H1 (cell line): Measurements from ENCODE around the gene SEMA6A. TPM values are rescaled to one million over a fixed set of nuclear protein-coding genes. Genes with fewer than 3 reads are reported as not detected.

Experiments
- NRF1 ChIP-seq: IDR thresholded peaks from 2 replicates; pipeline ENCODE4 v1.6.1; 2011; ENCODE audit warnings: mild to moderate bottlenecking, low read depth, low read length, improper control_type of control experiment
- POU5F1 ChIP-seq: IDR thresholded peaks from 2 replicates; pipeline ENCODE4 v1.6.1; 2011; ENCODE audit warnings: low read depth, mild to moderate bottlenecking, low read length, moderate library complexity
- RBBP5 ChIP-seq: IDR thresholded peaks from 2 replicates; pipeline ENCODE4 v1.7.1; 2012; ENCODE audit warnings: low read depth, mild to moderate bottlenecking, inconsistent platforms, low read length, moderate library complexity, borderline replicate concordance
- RNF2 ChIP-seq: fragments of 200-900, 300-1000 bp; sonication (generic); IDR thresholded peaks from 2 replicates; pipeline ENCODE4 v1.7.1; 2016; ENCODE audit warnings: borderline replicate concordance, low read depth, mild to moderate bottlenecking, antibody characterized with exemption, low read length; ENCODE audit not compliant: poor library complexity, severe bottlenecking; ENCODE audit errors: missing control alignments
- SIRT6 ChIP-seq: IDR thresholded peaks from one replicate; pipeline ENCODE4 v1.7.1; 2012; ENCODE audit warnings: low read length, inconsistent platforms
- TAF7 ChIP-seq: optimal IDR thresholded peaks from 2 replicates; pipeline ENCODE3; 2011; ENCODE audit warnings: low read depth, mild to moderate bottlenecking, inconsistent platforms, low read length, moderate library complexity, borderline replicate concordance
- ZNF274 ChIP-seq: IDR thresholded peaks from 2 replicates; pipeline ENCODE4 v1.7.0; 2012; ENCODE audit warnings: low read length, borderline replicate concordance; ENCODE audit errors: extremely low read depth
- polyA plus RNA-seq, 7 experiments: library from polyadenylated mRNA; depleted of rRNA in 3 of 7; stranded (reverse) in 5 of 7; unstranded in 2 of 7; fragments of >200 nt in 5 of 7; fragments of 200-250 nt in 2 of 7; gene quantifications; 1 replicate in 5 of 7; 2 replicates in 1 of 7; 4 replicates in 1 of 7; pipeline versions ENCODE4 v1.2.1 to v1.2.3, GENCODE V29; 2011 to 2013; ENCODE audit warnings: missing spikeins in 2 of 7, mixed read lengths in 2 of 7
- total RNA-seq: library from RNA; stranded (reverse); fragmentation: NEBNext Ultra II Directional; extraction: Animal tissue kit (Norgen Biotek cat#: 25700); gene quantifications from 2 replicates; pipeline ENCODE4 v1.2.1, GENCODE V29; 2021

Gene SEMA6A
- total and polyA plus RNA-seq, 2 of the 8 experiments (the other 6 are each of a cell fraction or from before 2014, with no cell fraction given): 78.3 to 277 TPM

DNA sequence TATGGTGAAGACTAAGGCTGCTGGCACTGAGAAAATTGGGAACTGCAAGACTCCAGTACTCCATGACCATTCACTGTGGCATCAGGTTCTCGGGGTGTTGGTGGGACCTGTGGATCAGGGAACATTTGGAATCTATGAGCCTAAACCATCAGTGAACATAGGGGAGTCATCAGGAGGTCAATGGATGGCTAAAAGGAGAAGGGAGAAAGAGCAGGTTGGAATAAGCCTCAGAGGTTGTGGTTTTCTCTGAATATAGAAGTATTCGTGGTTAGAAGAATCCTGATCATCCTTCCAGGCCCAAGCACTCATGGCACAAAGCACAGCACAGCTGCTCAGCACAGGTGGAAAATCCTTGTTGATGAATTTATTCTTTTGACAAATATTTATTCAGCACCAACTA is 156.6 kb downstream of the SEMA6A start (continued):
- TF ChIP-seq NRF1: no peak
- TF ChIP-seq SIRT6: no peak
- TF ChIP-seq RNF2: no peak
- no peak for TF ChIP-seq RBBP5
- TF ChIP-seq POU5F1: no peak
- TF ChIP-seq TAF7: no peak
- TF ChIP-seq ZNF274: no peak
- TF ChIP-seq, all 59 proteins: peak for 0
